Duodenal mucosa (tissue), 2 donors: ENCODE data around the gene EXOC6B.
A peak's percentile ranks its signal among the peaks of the same experiment; 100 is the strongest.

Experiments used
- H3K27ac ChIP-seq: one replicate; pipeline ENCODE4 v1.7.0; 2013; ENCODE audit warnings: low read depth, low read length
- H3K27me3 ChIP-seq, 2 donors: one replicate each; pipeline ENCODE4 v1.7.0; 2013; ENCODE audit warnings: low read length in 2 of 2, control low read depth in 1 of 2; ENCODE audit not compliant: insufficient read depth in 2 of 2, control insufficient read depth in 1 of 2
- H3K36me3 ChIP-seq, 2 donors: one replicate each; pipeline ENCODE4 v1.7.0; 2013; ENCODE audit warnings: low read length in 2 of 2, control low read depth in 1 of 2; ENCODE audit not compliant: insufficient read depth in 2 of 2, control insufficient read depth in 1 of 2
- H3K4me1 ChIP-seq, 2 donors: one replicate each; pipeline ENCODE4 v1.7.0; 2013; ENCODE audit warnings: low read length in 2 of 2, control low read depth in 1 of 2; ENCODE audit not compliant: insufficient read depth in 2 of 2, control insufficient read depth in 1 of 2
- H3K4me3 ChIP-seq, 2 donors: one replicate each; pipeline ENCODE4 v1.7.0; 2013; ENCODE audit warnings: low read length in 2 of 2, low read depth in 1 of 2
- H3K9ac ChIP-seq, 2 donors: one replicate each; pipeline ENCODE4 v1.7.0; 2013; ENCODE audit warnings: low read length in 2 of 2, low read depth in 1 of 2
- H3K9me3 ChIP-seq, 2 donors: one replicate each; pipeline ENCODE4 v1.7.0; 2013; ENCODE audit warnings: low read length in 2 of 2, control low read depth in 1 of 2; ENCODE audit not compliant: control insufficient read depth in 1 of 2

Gene EXOC6B

DNA sequence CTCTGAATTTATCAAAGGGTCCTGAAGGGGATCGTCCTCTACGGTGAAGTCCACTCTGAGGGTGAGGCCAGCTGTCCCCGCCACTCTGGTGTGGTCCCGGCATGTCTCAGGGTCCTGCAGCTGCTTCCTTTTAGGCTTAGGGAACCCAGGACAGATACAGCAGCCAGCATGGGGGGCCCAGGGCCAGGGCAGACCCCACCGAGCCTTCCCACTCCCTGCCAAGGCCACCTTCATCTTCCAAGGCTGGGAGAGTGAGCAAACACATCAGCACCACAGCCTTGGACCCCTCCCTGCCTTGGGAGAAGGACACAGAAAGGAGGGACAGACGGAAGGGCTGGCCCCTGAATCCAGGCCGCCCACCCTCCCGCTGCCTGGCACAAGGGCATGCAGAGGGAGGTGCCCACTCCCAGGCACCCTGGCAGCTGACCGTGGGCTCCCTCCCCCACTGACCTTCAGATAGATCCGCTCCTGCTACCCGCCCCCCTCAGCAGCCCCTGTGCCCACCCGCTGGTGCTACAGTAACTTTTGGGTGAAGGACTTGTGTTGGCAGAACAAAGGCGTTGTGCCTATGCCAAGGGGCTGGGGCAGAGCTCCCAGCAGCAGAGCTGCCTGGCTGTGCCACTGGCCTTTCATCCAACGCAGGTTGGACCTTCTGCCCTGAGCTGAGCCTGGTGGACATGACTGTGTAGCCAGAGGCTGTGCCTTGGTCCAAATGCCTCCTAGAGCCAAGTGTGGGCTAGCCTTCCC lies 685.8 kb downstream of the EXOC6B start:
- no peak overlapping the region for H3K27ac ChIP-seq
- no peaks in the 10 kb centered on the region for H3K36me3 ChIP-seq
- no peak overlapping the region for H3K4me3 ChIP-seq
- H3K27me3 ChIP-seq, result peaks cover under 1 to 6% of the 10 kb centered on the region in 2 donors
- H3K9ac ChIP-seq, result no peak overlapping the region
- peaks cover 31 to 39% of the 10 kb centered on the region in 2 donors for H3K4me1 ChIP-seq
- H3K9me3 ChIP-seq, result no peaks in the 10 kb centered on the region

DNA sequence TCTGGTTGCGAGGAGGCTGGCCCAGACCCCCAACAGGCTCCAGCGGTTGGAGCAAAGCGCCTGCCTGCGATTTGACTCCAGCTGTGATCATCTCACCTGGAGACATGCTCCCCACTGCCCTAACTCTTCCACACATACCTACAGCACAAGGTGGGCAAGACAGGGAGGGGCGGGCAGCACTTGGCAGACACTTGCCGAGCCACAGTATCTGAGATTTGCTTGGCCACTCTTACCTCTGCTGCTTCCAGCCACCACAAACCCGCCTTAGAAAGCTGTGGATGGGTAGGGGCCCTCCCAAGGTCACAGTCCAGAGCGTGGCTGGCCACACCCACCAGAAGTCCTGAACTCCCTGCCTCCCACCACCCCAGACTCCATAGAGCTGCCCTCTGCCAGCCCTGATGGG lies 686.4 kb downstream of the EXOC6B start:
- H3K27me3 ChIP-seq, result peaks cover 0 to 6% of the 10 kb centered on the region in 2 donors
- peaks cover 31 to 37% of the 10 kb centered on the region in 2 donors for H3K4me1 ChIP-seq
- H3K9ac ChIP-seq, result no peak overlapping the region
- H3K4me3 ChIP-seq, result no peak overlapping the region
- no peak overlapping the region for H3K27ac ChIP-seq
- no peaks in the 10 kb centered on the region for H3K9me3 ChIP-seq
- no peaks in the 10 kb centered on the region for H3K36me3 ChIP-seq

DNA sequence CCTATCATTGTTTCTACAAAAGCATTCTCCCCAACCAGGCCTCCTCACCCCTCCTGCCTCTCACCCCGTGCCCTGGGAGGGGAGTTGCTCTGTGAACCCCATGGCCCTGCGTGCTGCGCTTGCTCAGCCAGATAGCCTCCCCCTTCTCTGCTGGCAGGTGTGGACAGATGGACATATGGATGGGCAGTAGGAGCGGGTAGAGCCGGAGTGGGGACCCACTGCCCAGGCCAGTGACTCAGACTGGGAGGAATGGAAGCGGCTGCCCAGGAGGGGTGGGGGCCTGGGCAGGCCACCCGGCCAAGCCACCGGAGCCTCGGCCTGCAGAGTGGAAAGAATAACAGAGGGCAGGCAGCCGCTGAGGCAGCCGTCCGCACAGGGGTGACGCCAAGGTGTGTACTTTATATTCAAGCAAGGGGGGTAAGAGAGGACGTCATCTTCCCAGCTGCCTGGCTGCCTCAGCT lies 686.9 kb downstream of the EXOC6B start:
- Histone ChIP-seq H3K9ac (no peak overlapping the region), H3K27ac (no peak overlapping the region), H3K4me1 (peaks cover 28 to 34% of the 10 kb centered on the region in 2 donors), H3K4me3 (peak overlapping the region in 1 of 2 donors; percentile 22), H3K27me3 (peaks cover 0 to 4% of the 10 kb centered on the region in 2 donors), H3K36me3 (no peaks in the 10 kb centered on the region), H3K9me3 (no peaks in the 10 kb centered on the region)

DNA sequence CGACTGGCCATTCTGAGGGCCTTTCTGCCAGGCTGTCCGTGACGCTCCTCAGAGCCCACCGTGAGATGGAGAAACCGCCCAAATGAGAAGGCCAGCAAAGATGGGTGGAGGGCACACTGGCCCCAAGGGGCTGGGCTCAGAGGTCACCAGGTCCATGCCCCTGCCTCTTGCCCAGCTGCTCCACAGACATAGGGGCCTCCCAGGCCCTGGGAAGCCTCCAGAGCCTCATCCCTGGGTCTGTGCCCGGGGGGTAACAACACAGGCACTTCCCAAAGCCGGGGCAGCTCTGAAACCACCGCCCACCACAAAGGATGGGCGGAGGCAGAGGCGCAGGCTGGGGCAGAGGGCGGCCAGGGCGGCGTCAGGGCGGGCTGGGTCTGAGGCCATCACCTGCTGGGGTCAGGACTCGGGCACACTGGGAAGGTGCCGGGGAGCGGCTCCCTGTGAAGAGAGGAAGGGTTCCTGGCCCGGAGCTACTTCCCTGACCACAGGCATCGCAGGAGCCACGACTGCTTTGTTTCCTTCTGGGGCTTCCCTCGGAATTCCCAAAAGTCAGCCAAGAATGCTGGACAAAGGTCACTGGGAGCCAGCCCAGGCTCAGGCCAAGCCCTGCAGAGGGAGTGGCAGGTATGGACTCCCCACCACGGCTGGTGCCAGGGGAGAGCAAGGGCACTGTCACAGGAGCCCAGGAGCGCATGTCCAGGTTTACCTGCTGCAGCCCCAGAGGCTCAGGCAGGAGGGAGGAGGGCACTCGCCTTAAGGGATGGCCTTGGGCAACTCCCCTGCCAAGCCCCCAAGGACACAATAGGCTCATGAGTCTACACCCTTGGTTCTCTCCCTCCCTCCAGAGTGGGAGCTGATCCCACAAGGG lies 687.6 kb downstream of the EXOC6B start:
- Histone ChIP-seq H3K4me3 (peak overlapping the region; percentile 22 to 45), H3K4me1 (peaks cover 21 to 28% of the 10 kb centered on the region in 2 donors), H3K36me3 (no peaks in the 10 kb centered on the region), H3K27me3 (no peaks in the 10 kb centered on the region), H3K9ac (no peak overlapping the region), H3K27ac (no peak overlapping the region), H3K9me3 (no peaks in the 10 kb centered on the region)

DNA sequence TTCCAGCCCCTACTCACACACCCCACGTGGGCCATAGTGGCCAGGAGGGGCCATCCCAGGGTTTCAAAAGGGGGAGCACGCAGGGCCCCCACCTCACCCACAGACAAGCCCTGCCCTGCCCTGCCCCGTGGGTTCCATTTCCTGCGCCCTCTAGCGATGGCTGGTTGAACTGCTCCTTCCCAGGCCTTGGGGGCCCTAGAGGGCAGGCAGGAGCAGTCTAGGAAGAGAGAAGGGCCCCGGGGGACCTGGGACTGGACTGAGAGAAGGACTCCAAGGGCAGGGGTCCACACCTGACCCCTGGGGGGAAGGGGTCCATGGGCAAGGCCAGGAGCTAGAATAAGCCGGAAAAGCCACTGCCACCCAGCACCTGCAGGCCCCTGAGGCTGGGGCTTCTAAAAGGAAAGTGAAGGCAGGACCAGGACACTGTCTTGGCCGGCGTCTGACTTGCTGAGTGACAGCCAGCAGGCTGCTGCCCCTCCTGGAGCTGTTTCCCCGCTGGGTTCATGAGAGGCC lies 688.3 kb downstream of the EXOC6B start:
- Histone ChIP-seq H3K4me3 (peak overlapping the region in 1 of 2 donors; percentile 45), H3K4me1 (peaks cover 17 to 23% of the 10 kb centered on the region in 2 donors), H3K36me3 (no peaks in the 10 kb centered on the region), H3K9me3 (no peaks in the 10 kb centered on the region), H3K27ac (no peak overlapping the region), H3K27me3 (no peaks in the 10 kb centered on the region), H3K9ac (no peak overlapping the region)

DNA sequence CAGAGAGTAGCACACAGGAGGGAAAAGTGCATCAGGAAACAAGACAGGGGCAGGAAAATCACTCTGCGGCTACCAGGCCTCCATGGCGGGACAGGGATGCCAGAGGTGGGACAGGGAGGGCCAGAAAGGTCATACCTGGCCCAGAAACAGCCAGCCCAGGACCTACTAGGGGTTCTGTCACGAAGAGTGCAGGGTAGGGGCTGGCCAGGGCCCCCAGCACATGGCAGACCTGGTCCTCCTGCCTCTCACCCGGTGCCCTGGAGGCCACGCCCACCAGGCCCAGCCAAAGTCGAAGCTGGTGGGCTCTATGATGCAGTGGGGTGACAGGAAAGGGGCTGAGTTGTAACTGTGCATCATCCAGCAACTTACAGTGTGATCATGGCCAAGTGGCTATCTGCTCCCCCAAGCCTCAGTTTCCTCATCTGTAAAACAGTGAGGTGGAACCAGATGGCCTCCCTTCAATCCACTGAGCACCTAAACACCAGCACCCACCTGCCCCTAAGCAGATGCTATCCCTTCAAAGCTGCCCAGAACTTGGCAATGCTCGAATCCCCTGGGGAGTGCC lies 688.8 kb downstream of the EXOC6B start:
- Histone ChIP-seq H3K36me3 (no peaks in the 10 kb centered on the region), H3K27ac (no peak overlapping the region), H3K27me3 (no peaks in the 10 kb centered on the region), H3K9me3 (no peaks in the 10 kb centered on the region), H3K4me1 (peaks cover 16 to 23% of the 10 kb centered on the region in 2 donors), H3K4me3 (no peak overlapping the region), H3K9ac (no peak overlapping the region)

DNA sequence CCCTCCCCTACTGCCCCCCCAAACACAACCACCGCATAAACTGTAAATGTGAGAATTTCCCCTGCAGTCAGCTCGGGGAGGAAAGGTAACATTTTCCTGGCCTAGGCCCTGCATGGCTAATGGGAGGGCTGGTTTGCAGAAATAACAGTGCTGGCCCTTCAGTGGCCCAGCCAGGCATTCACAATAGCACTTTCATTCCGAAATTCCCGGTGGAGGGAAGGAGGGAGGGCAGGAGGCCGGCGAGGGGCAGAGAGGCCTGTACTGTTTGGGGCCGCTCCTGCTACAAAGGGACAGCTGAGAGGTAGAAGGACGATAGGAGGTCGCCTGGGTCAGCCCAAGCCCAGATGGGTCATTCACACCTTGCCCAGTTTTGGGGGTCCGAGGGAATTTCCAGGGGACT lies 689.5 kb downstream of the EXOC6B start:
- no peak overlapping the region for H3K4me3 ChIP-seq
- no peaks in the 10 kb centered on the region for H3K27me3 ChIP-seq
- H3K27ac ChIP-seq, result no peak overlapping the region
- no peaks in the 10 kb centered on the region for H3K9me3 ChIP-seq
- no peak overlapping the region for H3K9ac ChIP-seq
- no peaks in the 10 kb centered on the region for H3K36me3 ChIP-seq
- peaks cover 16 to 23% of the 10 kb centered on the region in 2 donors for H3K4me1 ChIP-seq

DNA sequence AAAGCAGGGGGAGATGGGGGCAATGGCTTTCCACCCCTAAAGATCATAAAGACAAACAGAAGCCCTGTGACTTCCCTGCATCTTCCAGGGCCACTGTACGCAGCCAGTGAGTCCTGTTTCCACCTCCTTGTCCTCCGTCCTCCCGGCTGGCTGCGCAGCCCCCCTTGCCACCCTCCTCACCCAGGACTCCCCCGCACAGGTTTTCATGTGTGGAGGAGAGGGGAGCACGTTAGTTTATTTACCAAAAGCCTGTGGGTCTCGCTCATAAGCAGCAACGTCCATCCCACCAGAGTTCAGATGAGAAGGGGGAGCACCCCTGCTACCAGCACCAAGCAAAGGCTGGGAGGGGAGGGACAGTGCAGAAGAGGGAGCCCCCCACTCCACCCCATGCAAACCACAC lies 689.9 kb downstream of the EXOC6B start:
- Histone ChIP-seq H3K4me1 (peaks cover 16 to 23% of the 10 kb centered on the region in 2 donors), H3K27ac (no peak overlapping the region), H3K9ac (no peak overlapping the region), H3K27me3 (no peaks in the 10 kb centered on the region), H3K36me3 (no peaks in the 10 kb centered on the region), H3K9me3 (no peaks in the 10 kb centered on the region), H3K4me3 (no peak overlapping the region)

DNA sequence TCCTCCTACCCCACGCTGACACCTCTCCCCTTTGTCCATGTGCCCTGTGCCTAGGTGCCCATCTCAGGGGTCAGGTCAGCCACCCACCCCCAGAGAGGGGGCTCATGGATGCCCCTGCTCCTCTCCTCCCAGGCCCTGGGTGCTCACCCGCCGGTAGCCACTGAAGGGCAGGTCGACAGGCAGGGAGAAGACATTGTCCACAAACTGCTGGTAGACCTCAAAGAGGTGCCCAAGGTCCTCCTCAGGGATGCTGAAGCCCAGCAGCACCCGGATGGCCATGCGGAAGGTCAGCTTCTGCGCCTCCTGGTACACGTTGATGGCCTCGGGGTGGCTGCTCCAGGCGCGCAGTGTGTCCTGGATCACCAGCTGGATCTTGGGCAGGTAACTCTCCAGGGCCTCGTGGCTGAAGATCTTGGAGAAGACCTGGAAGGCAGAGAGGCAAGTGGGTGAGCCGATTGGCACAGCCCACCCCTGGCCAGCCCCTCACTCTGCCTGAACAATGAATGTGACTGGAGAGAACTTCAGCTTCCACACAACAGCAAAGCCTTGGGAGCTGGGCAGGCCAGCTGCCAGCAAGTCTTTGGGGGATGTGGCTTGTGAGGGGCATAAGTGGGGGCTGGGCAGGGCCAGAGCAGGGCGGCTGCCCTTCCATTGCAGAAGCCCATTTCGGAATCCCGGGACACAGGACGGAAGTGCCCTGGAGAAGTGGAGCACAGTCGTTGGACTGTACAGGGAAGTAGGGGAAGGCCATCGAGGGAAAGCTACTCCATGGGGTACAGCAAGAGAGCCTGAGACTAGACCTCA lies 690.6 kb downstream of the EXOC6B start:
- H3K27ac ChIP-seq, result no peak overlapping the region
- no peaks in the 10 kb centered on the region for H3K36me3 ChIP-seq
- H3K4me1 ChIP-seq, result peaks cover 16 to 23% of the 10 kb centered on the region in 2 donors
- H3K4me3 ChIP-seq, result no peak overlapping the region
- H3K9ac ChIP-seq, result no peak overlapping the region
- no peaks in the 10 kb centered on the region for H3K9me3 ChIP-seq
- H3K27me3 ChIP-seq, result no peaks in the 10 kb centered on the region
